Activated CD4-positive, alpha-beta memory T cell treated with anti-CD3 and anti-CD28 coated beads, Interleukin-2, amount 10 ng/mL, durations not matched to agents 7 days and 5 days (primary cell): ENCODE data around the gene MAP3K14. TPM values are rescaled to one million over a fixed set of nuclear protein-coding genes. Genes with fewer than 3 reads are reported as not detected.

Experiments used
- total RNA-seq, 2 experiments: library from RNA; stranded (reverse); gene quantifications; one replicate each; pipeline ENCODE4 v1.2.3, GENCODE V29; 2021

MAP3K14 gene
- total RNA-seq, 2 experiments from 2014 or later = 28.7 to 30.6 TPM

Other genes starting within 250 kb of the MAP3K14 start
- 1 to 10 TPM; 2.7 to 3.1 TPM for gene PLCD3, start 184.5 kb downstream of the MAP3K14 start, total RNA-seq
- gene ACBD4, start 181.3 kb downstream of the MAP3K14 start, total RNA-seq = 10 to 100 TPM; 15.0 to 17.8 TPM
- gene HEXIM1, start 168.5 kb downstream of the MAP3K14 start, total RNA-seq = 10 to 100 TPM; 35.0 to 35.8 TPM
- gene HEXIM2, start 155.1 kb downstream of the MAP3K14 start, total RNA-seq = 1 to 10 TPM; 6.5 to 8.0 TPM
- gene FMNL1, start 95.1 kb downstream of the MAP3K14 start, total RNA-seq = 100 to 1,000 TPM; 465 to 477 TPM
- gene SPATA32, start 54.9 kb downstream of the MAP3K14 start, total RNA-seq = under 1 TPM; 0.20 to 0.23 TPM
- gene ARHGAP27, start 115.8 kb upstream of the MAP3K14 start, total RNA-seq = 10 to 100 TPM; 81.4 to 84.4 TPM
- gene PLEKHM1, start 173.7 kb upstream of the MAP3K14 start, total RNA-seq = 10 to 100 TPM; 62.7 to 63.5 TPM